ENCODE data around the gene DCST1.

- no peak for TF ChIP-seq CTCF (IDR thresholded peaks at IDR 0.05; ENCODE audit: low read depth, low read length)
- no peak for TF ChIP-seq POLR2A (IDR thresholded peaks at IDR 0.05; ENCODE audit: extremely low read depth, insufficient read length)
- TF ChIP-seq MAX (IDR thresholded peaks at IDR 0.05; ENCODE audit: low read depth, low read length): no peak
Measured at GRCh38 chr1:155068599-155068998, 35.0 kb downstream of the DCST1 start.
